GM12891 (cell line): Measurements from ENCODE around the gene MYO18A.

Experiments used
- POLR2A ChIP-seq: IDR thresholded peaks from 2 replicates; pipeline ENCODE4 v1.6.1; 2011; ENCODE audit warnings: low read depth, low read length, control low read depth
- TAF1 ChIP-seq: IDR thresholded peaks from 2 replicates; pipeline ENCODE4 v1.6.1; 2011; ENCODE audit warnings: low read depth, low read length, control low read depth

GRCh38 chr17:29080323-29080722 lies 99.9 kb downstream of the MYO18A start:
- TF ChIP-seq TAF1 (no peak), POLR2A (no peak)
